OCI-LY1 (cell line): ENCODE measurements around the gene RNF17.

Experiments used
- H2AFZ ChIP-seq: fragments of 200-600 bp; sonication (generic), shearing (Covaris generic); 2 replicates; pipeline ENCODE4 v1.6.0; 2014; ENCODE audit warnings: antibody characterized with exemption, mild to moderate bottlenecking, low read length
- H3F3A ChIP-seq: fragments of 200-600 bp; sonication (generic), shearing (Covaris generic); 2 replicates; pipeline ENCODE4 v1.6.0; 2014; ENCODE audit warnings: mild to moderate bottlenecking, antibody characterized with exemption, low read length, moderate library complexity; ENCODE audit not compliant: insufficient read depth
- H3K27ac ChIP-seq: fragments of 200-600 bp; sonication (generic); 2 replicates; pipeline ENCODE4 v1.5.1; 2014; ENCODE audit warnings: low read length, mixed run types, mild to moderate bottlenecking, low read depth; ENCODE audit not compliant: poor library complexity, severe bottlenecking
- H3K27me3 ChIP-seq: fragments of 200-600 bp; sonication (generic); 2 replicates; pipeline ENCODE4 v1.6.0; 2014; ENCODE audit warnings: antibody characterized with exemption, mild to moderate bottlenecking, low read length, moderate library complexity; ENCODE audit not compliant: insufficient read depth
- H3K36me3 ChIP-seq: fragments of 200-600 bp; sonication (generic); 2 replicates; pipeline ENCODE4 v1.6.1; 2014; ENCODE audit warnings: mild to moderate bottlenecking, antibody characterized with exemption, low read length, moderate library complexity, mixed read lengths; ENCODE audit not compliant: insufficient read depth
- H3K4me1 ChIP-seq: fragments of 200-600 bp; sonication (generic); 2 replicates; pipeline ENCODE4 v1.5.1; 2014; ENCODE audit warnings: mild to moderate bottlenecking, low read length, moderate library complexity; ENCODE audit not compliant: insufficient read depth, severe bottlenecking
- H3K4me2 ChIP-seq: fragments of 200-600 bp; sonication (generic), shearing (Covaris generic); 2 replicates; pipeline ENCODE4 v1.6.1; 2014; ENCODE audit warnings: low read length
- H3K4me3 ChIP-seq: fragments of 200-600 bp; sonication (generic); 2 replicates; pipeline ENCODE4 v1.5.1; 2014; ENCODE audit warnings: low read length, low read depth, mild to moderate bottlenecking, mixed read lengths; ENCODE audit not compliant: poor library complexity, severe bottlenecking
- H3K79me2 ChIP-seq: fragments of 200-600 bp; shearing (Covaris generic); 2 replicates; pipeline ENCODE4 v1.6.1; 2016; ENCODE audit warnings: mixed run types, low read length, mixed read lengths; ENCODE audit not compliant: insufficient read depth
- H3K9ac ChIP-seq: fragments of 200-600 bp; sonication (generic), shearing (Covaris generic); 2 replicates; pipeline ENCODE4 v1.6.1; 2014; ENCODE audit warnings: mild to moderate bottlenecking, low read length, mixed read lengths
- H3K9me2 ChIP-seq: fragments of 200-600 bp; sonication (generic), shearing (Covaris generic); 2 replicates; pipeline ENCODE4 v1.6.1; 2014; ENCODE audit warnings: low read depth, mild to moderate bottlenecking, low read length, mixed read lengths
- H3K9me3 ChIP-seq: fragments of 200-600 bp; shearing (Covaris generic); 2 replicates; pipeline ENCODE4 v1.6.1; 2014; ENCODE audit warnings: low read length, mixed read lengths
- H4K20me1 ChIP-seq: fragments of 200-600 bp; sonication (generic), shearing (Covaris generic); 2 replicates; pipeline ENCODE4 v1.6.0; 2016; ENCODE audit warnings: mild to moderate bottlenecking, low read length; ENCODE audit not compliant: insufficient read depth
- CTCF ChIP-seq: fragments of 200-600 bp; sonication (generic), shearing (Covaris generic); IDR thresholded peaks from 2 replicates; pipeline ENCODE4 v1.5.1; 2017; ENCODE audit warnings: mild to moderate bottlenecking, antibody characterized with exemption, low read length, moderate library complexity, mixed read lengths
- EZH2 ChIP-seq: fragments of 200-600 bp; sonication (generic), shearing (Covaris generic); IDR thresholded peaks from 2 replicates; pipeline ENCODE4 v1.8.0; 2017; ENCODE audit warnings: borderline replicate concordance, mixed run types, mild to moderate bottlenecking, antibody characterized with exemption, low read length, moderate library complexity, mixed read lengths

The RNF17 gene

GRCh38 chr13:24875566-24875965 is 111.6 kb downstream of the RNF17 start:
- Histone ChIP-seq H3K9ac (no peak overlapping the region), H3K4me1 (no peaks in the 10 kb centered on the region), H3K36me3 (no peaks in the 10 kb centered on the region), H3K9me2 (no peaks in the 10 kb centered on the region), H2AFZ (no peak overlapping the region), H3K27ac (no peak overlapping the region), H4K20me1 (no peaks in the 10 kb centered on the region), H3K4me2 (no peak overlapping the region), H3F3A (no peaks in the 10 kb centered on the region), H3K9me3 (no peaks in the 10 kb centered on the region), H3K79me2 (no peaks in the 10 kb centered on the region), H3K27me3 (0 out of 2 replicates have a peak, but pooled peaks cover 4% of the 10 kb centered on the region), H3K4me3 (no peak overlapping the region)
- no peak for TF ChIP-seq EZH2
- TF ChIP-seq CTCF: no peak

- H3K79me2 ChIP-seq: no peaks in the 10 kb centered on the region
- H3K9me3 ChIP-seq: no peaks in the 10 kb centered on the region
- H3K4me1 ChIP-seq: no peaks in the 10 kb centered on the region
- no peak overlapping the region for H2AFZ ChIP-seq
- H3K27ac ChIP-seq: no peak overlapping the region
- H3K36me3 ChIP-seq: peaks cover 2% of the 10 kb centered on the region; the same call in 1 of the 2 replicates
- TF ChIP-seq CTCF (no peak), EZH2 (no peak)
- H3K9me2 ChIP-seq: no peaks in the 10 kb centered on the region
- H3K9ac ChIP-seq: no peak overlapping the region
- H3K27me3 ChIP-seq: 0 out of 2 replicates have a peak, but pooled peaks cover 4% of the 10 kb centered on the region
- H4K20me1 ChIP-seq: no peaks in the 10 kb centered on the region
- H3F3A ChIP-seq: no peaks in the 10 kb centered on the region
- no peak overlapping the region for H3K4me3 ChIP-seq
- H3K4me2 ChIP-seq: no peak overlapping the region
These were observed 113.6 kb downstream of the RNF17 start for GRCh38 chr13:24877531-24877930.

GRCh38 chr13:24878340-24878739 is 114.4 kb downstream of the RNF17 start:
- Histone ChIP-seq H3K4me2 (no peak overlapping the region), H3K27ac (no peak overlapping the region), H3K79me2 (no peaks in the 10 kb centered on the region), H2AFZ (no peak overlapping the region), H3K4me1 (no peaks in the 10 kb centered on the region), H3F3A (no peaks in the 10 kb centered on the region), H3K27me3 (0 out of 2 replicates have a peak, but pooled peaks cover 4% of the 10 kb centered on the region), H3K9me2 (no peaks in the 10 kb centered on the region), H4K20me1 (no peaks in the 10 kb centered on the region), H3K9ac (no peak overlapping the region), H3K9me3 (no peaks in the 10 kb centered on the region), H3K36me3 (peaks cover 9% of the 10 kb centered on the region; the same call in 1 of the 2 replicates), H3K4me3 (no peak overlapping the region)
- TF ChIP-seq EZH2 (no peak), CTCF (no peak)
